HepG2 (cell line): ENCODE data around the gene HS3ST3A1. TPM values are rescaled to one million over a fixed set of nuclear protein-coding genes. Genes with fewer than 3 reads are reported as not detected.

Experiments
- ATAC-seq: fragments of 200-7000 bp; cut with Tn5 transposase; 3 replicates; pipeline ENCODE4 v1.9.1; 2020; ENCODE audit warnings: mild to moderate bottlenecking, moderate library complexity
- BruUV-seq: library from RNA; stranded (reverse); fragments of 400-500 nt; replicated peaks from 2 replicates; lab custom pipeline; 2021; lab: Mats Ljungman, UMichigan
- CTCF ChIA-PET: fragments of 300-600 bp; formaldehyde crosslinking; extraction: SDS; loops from one replicate; lab custom pipeline; 2021; ENCODE audit warnings: low total read pairs, inconsistent platforms, low intra/inter-chr PET ratio; lab: Yijun Ruan, JAX
- POLR2A ChIA-PET: fragments of 350-600 bp; sonication (Branson Sonifier 250); formaldehyde crosslinking; loops from one replicate; lab custom pipeline; 2020; ENCODE audit warnings: antibody characterized with exemption, inconsistent platforms; lab: Yijun Ruan, JAX
- DNase-seq: peaks from one replicate; pipeline ENCODE4 v3.0.0-alpha.2; 2015; ENCODE audit warnings: low spot score
- FAIRE-seq: peaks from 3 replicates; lab custom pipeline; 2011; peaks lifted over from hg19 to GRCh38; lab: Jason Lieb, UNC
- H2AFZ ChIP-seq: one replicate; pipeline ENCODE4 v1.6.1; 2011; ENCODE audit warnings: low read length, inconsistent platforms
- H3K27ac ChIP-seq: fragments of 300-600 bp; 3 replicates; pipeline ENCODE4 v1.8.0; 2011; ENCODE audit warnings: mixed run types, mild to moderate bottlenecking, mixed read lengths, low read length, inconsistent platforms; ENCODE audit not compliant: insufficient read depth; ENCODE audit errors: extremely low read length
- H3K27me3 ChIP-seq, 2 experiments: fragments of 200-600 bp in 1 of 2; 2 replicates in 1 of 2; 3 replicates in 1 of 2; pipeline versions ENCODE4 v1.6.0 to v1.8.0; 2011; ENCODE audit warnings: low read length in 2 of 2, mild to moderate bottlenecking in 2 of 2, moderate library complexity in 2 of 2, inconsistent platforms in 1 of 2; ENCODE audit not compliant: insufficient read depth in 2 of 2, control insufficient read depth in 1 of 2
- H3K36me3 ChIP-seq, 2 experiments: fragments of 200-600 bp in 1 of 2; replicated peaks in 1 of 2; 2 replicates in 1 of 2; 3 replicates in 1 of 2; pipeline versions ENCODE4 v1.5.1 to v1.8.0; 2011; ENCODE audit warnings: low read length in 2 of 2, inconsistent platforms in 1 of 2; ENCODE audit not compliant: insufficient read depth in 2 of 2, control insufficient read depth in 1 of 2
- H3K4me1 ChIP-seq: 2 replicates; pipeline ENCODE4 v1.5.1; 2012; ENCODE audit warnings: low read length, inconsistent platforms; ENCODE audit not compliant: insufficient read depth
- H3K4me2 ChIP-seq: 2 replicates; pipeline ENCODE4 v1.6.0; 2011; ENCODE audit warnings: low read depth, low read length, inconsistent platforms
- H3K4me3 ChIP-seq, 3 experiments: fragments of 200-600 bp in 1 of 3; sonication (generic), shearing (Covaris generic) in 1 of 3; replicated peaks in 1 of 3; 2 replicates each; pipeline ENCODE4 v1.5.1; 2011 to 2016; ENCODE audit warnings: low read length in 3 of 3, inconsistent platforms in 2 of 3, low read depth in 2 of 3, mild to moderate bottlenecking in 2 of 3, control low read depth in 1 of 3, mixed read lengths in 1 of 3; ENCODE audit not compliant: insufficient read depth in 1 of 3
- H3K79me2 ChIP-seq: one replicate; pipeline ENCODE4 v1.6.1; 2011; ENCODE audit warnings: low read length, inconsistent platforms; ENCODE audit not compliant: insufficient read depth
- H3K9ac ChIP-seq: 2 replicates; pipeline ENCODE4 v1.6.0; 2011; ENCODE audit warnings: mild to moderate bottlenecking, low read depth, low read length, inconsistent platforms; ENCODE audit not compliant: insufficient read depth
- H3K9me3 ChIP-seq: 2 replicates; pipeline ENCODE4 v1.5.1; 2012; ENCODE audit warnings: mild to moderate bottlenecking, low read length
- H4K20me1 ChIP-seq: 2 replicates; pipeline ENCODE4 v1.6.0; 2011; ENCODE audit warnings: inconsistent platforms, mild to moderate bottlenecking, low read length, moderate library complexity; ENCODE audit not compliant: insufficient read depth
- CEBPB ChIP-seq: IDR thresholded peaks from 2 replicates; pipeline ENCODE4 v1.6.1; 2011; ENCODE audit warnings: low read depth, low read length, improper control_type of control experiment, borderline replicate concordance
- POLR2AphosphoS5 ChIP-seq: IDR thresholded peaks from 2 replicates; pipeline ENCODE4 v1.6.1; 2012; ENCODE audit warnings: low read depth, low read length
- PTBP1 ChIP-seq: fragments of 200-400 bp; formaldehyde crosslinking; IDR thresholded peaks from 2 replicates; pipeline ENCODE4 v1.6.1; 2018; ENCODE audit warnings: low read length, low read depth; ENCODE audit not compliant: poor library complexity, severe bottlenecking
- RBAK ChIP-seq: sonication (generic); formaldehyde crosslinking; IDR thresholded peaks from 2 replicates; pipeline ENCODE4 v1.5.1; 2020; ENCODE audit warnings: mild to moderate bottlenecking, missing genetic modification reagents
- SNRNP70 ChIP-seq: fragments of 200-400 bp; formaldehyde crosslinking; IDR thresholded peaks from 2 replicates; pipeline ENCODE4 v1.6.1; 2017; ENCODE audit warnings: mild to moderate bottlenecking, low read depth, low read length, moderate library complexity
- ZBED4 ChIP-seq: sonication (generic); formaldehyde crosslinking; IDR thresholded peaks from 2 replicates; pipeline ENCODE4 v1.4.0; 2020; ENCODE audit warnings: missing genetic modification reagents, borderline replicate concordance
- ZFYVE20 ChIP-seq: sonication (generic); formaldehyde crosslinking; IDR thresholded peaks from 2 replicates; pipeline ENCODE4 v1.8.0; 2023; ENCODE audit warnings: low read depth, mild to moderate bottlenecking, moderate library complexity, missing genetic modification reagents, borderline replicate concordance
- ZNF30 ChIP-seq: sonication (generic); formaldehyde crosslinking; IDR thresholded peaks from 2 replicates; pipeline ENCODE4 v1.5.0; 2020; ENCODE audit warnings: mild to moderate bottlenecking, missing genetic modification reagents
- ZNF326 ChIP-seq: sonication (generic); formaldehyde crosslinking; IDR thresholded peaks from 2 replicates; pipeline ENCODE4 v1.4.0; 2020; ENCODE audit warnings: missing genetic modification reagents, borderline replicate concordance
- ZNF451 ChIP-seq: sonication (generic); formaldehyde crosslinking; IDR thresholded peaks from 2 replicates; pipeline ENCODE4 v1.5.0; 2020; ENCODE audit warnings: mild to moderate bottlenecking, missing genetic modification reagents
- ZNF614 ChIP-seq: IDR thresholded peaks from 2 replicates; pipeline ENCODE4 v1.6.1; 2018; ENCODE audit warnings: missing biosample characterization, missing genetic modification reagents, inconsistent platforms, borderline replicate concordance
- WGBS: methylation state at CpG from one replicate; pipeline ENCODE4 v1.1.6; 2017; ENCODE audit warnings: low lambda C conversion rate; 5-methylcytosine and 5-hydroxymethylcytosine counted together
- in situ Hi-C: cut with HindIII; loops from 2 replicates; pipeline ENCODE4 v1.10.0; 2017; ENCODE audit warnings: low pct_unique_long_range_greater_than_20kb; ENCODE audit not compliant: extremely low pct_ligation_motif_present
- intact Hi-C: fragments of 100-400 bp; cut with micrococcal nuclease; formaldehyde crosslinking; loops from one replicate; pipeline ENCODE4 v1.10.0; 2022; ENCODE audit not compliant: unreplicated experiment
- polyA plus RNA-seq, 8 experiments: library from polyadenylated mRNA; depleted of rRNA in 3 of 8; stranded (reverse) in 7 of 8; unstranded in 1 of 8; fragments of >200 nt; fragmentation: Illumina TruSeq in 4 of 8; extraction: Trizol in 4 of 8; gene quantifications; 2 replicates each; pipeline versions ENCODE4 v1.2.1 to v1.2.3, GENCODE V29; 2011 to 2016; ENCODE audit warnings: low read depth in 4 of 8, missing spikeins in 1 of 8, mixed read lengths in 1 of 8; ENCODE audit not compliant: insufficient read depth in 1 of 8
- total RNA-seq, 5 experiments: library from RNA; depleted of rRNA; stranded (reverse); fragments of >200 nt; fragmentation: Illumina TruSeq; extraction: Trizol; gene quantifications; 2 replicates each; pipeline ENCODE4 v1.2.3, GENCODE V29; 2016; ENCODE audit warnings: low read depth in 1 of 5

Gene HS3ST3A1
- total and polyA plus RNA-seq, 2 of the 13 experiments (the other 11 are each of a cell fraction or from before 2014, with no cell fraction given) = 1.3 to 3.5 TPM

- H3K36me3 ChIP-seq = no peaks in the 10 kb centered on the region
- FAIRE-seq = no peak
- no peak overlapping the region for H3K4me3 ChIP-seq
- WGBS = 6% methylated on average over 7 of the region's 7 CpGs
- no TSS peak for BruUV-seq
- no peaks in the 10 kb centered on the region; the same call in 1 of the 2 replicates for H3K4me1 ChIP-seq
- H3K27ac ChIP-seq = no peak overlapping the region
- in situ Hi-C loops = no loop called here
- DNase-seq = no peak
- H2AFZ ChIP-seq = no peak overlapping the region
- ATAC-seq = no peak
- peaks cover 0 to 6% of the 10 kb centered on the region in 2 experiments; a peak in 2 of 5 replicates for H3K27me3 ChIP-seq
- ChIA-PET POLR2A (no interaction called here), CTCF (no interaction called here)
- TF ChIP-seq SNRNP70 (no peak), ZNF30 (no peak), ZNF451 (no peak), ZFYVE20 (CRISPR knock-in tag) (no peak), ZNF614 (CRISPR knock-in tag) (no peak), ZNF326 (CRISPR knock-in tag) (no peak), RBAK (CRISPR knock-in tag) (peak; percentile 81; the same call in 1 of the 2 replicates), POLR2AphosphoS5 (no peak)
- intact Hi-C loops = no loop called here
- no peak overlapping the region for H3K9ac ChIP-seq
- H4K20me1 ChIP-seq = no peaks in the 10 kb centered on the region
- no peak overlapping the region for H3K4me2 ChIP-seq
- H3K79me2 ChIP-seq = no peaks in the 10 kb centered on the region
- no peaks in the 10 kb centered on the region for H3K9me3 ChIP-seq
Measured at GRCh38 chr17:13568582-13569397, 32.9 kb downstream of the HS3ST3A1 start.

- H3K9ac ChIP-seq = no peak overlapping the region
- FAIRE-seq (no peak), ATAC-seq (no peak), DNase-seq (no peak)
- peaks cover 10% of the 10 kb centered on the region for H3K4me1 ChIP-seq
- H3K4me3 ChIP-seq = no peak overlapping the region
- no peaks in the 10 kb centered on the region for H3K9me3 ChIP-seq
- in situ Hi-C loops = no loop called here
- CTCF ChIA-PET = no interaction called here
- H2AFZ ChIP-seq = no peak overlapping the region
- 0% methylated on average over 3 of the region's 3 CpGs for WGBS
- peaks cover 0 to 5% of the 10 kb centered on the region in 2 experiments; a peak in 2 of 5 replicates for H3K27me3 ChIP-seq
- no peak overlapping the region for H3K27ac ChIP-seq
- intact Hi-C loops = no loop called here
- no TSS peak for BruUV-seq
- H3K36me3 ChIP-seq = no peaks in the 10 kb centered on the region
- POLR2A ChIA-PET = no interaction called here
- no peaks in the 10 kb centered on the region for H3K79me2 ChIP-seq
- H4K20me1 ChIP-seq = no peaks in the 10 kb centered on the region
- H3K4me2 ChIP-seq = no peak overlapping the region
- TF ChIP-seq CEBPB = 0 out of 2 replicates have a peak, but pooled peaks have one; percentile 8
- TF ChIP-seq PTBP1 = no peak
- TF ChIP-seq ZBED4 (CRISPR knock-in tag) = no peak
Measured at GRCh38 chr17:13563866-13564265, 37.9 kb downstream of the HS3ST3A1 start.
